B cell (primary cell): ENCODE measurements around the gene RFC3. TPM values are rescaled to one million over a fixed set of nuclear protein-coding genes. Genes with fewer than 3 reads are reported as not detected.

Experiments used
- ATAC-seq: fragments of 200-7000 bp; cut with Tn5 transposase; one replicate; pipeline ENCODE4 v1.10.0; 2021; ENCODE audit warnings: low read depth, mild to moderate bottlenecking, moderate number of reproducible peaks, moderate library complexity
- CTCF ChIA-PET: fragments of 350-600 bp; sonication (Branson Sonifier 250); formaldehyde crosslinking; loops from one replicate; lab custom pipeline; 2021; ENCODE audit warnings: antibody characterized with exemption, inconsistent platforms; lab: Charles Lee
- POLR2A ChIA-PET: fragments of 350-600 bp; sonication (Branson Sonifier 250); formaldehyde crosslinking; loops from one replicate; lab custom pipeline; 2021; ENCODE audit warnings: antibody characterized with exemption; lab: Charles Lee
- DNase-seq: peaks from one replicate; pipeline ENCODE4 v3.0.0; 2013
- H2AFZ ChIP-seq: 2 replicates; pipeline ENCODE4 v1.6.1; 2012; ENCODE audit warnings: mild to moderate bottlenecking, low read depth, low read length; ENCODE audit not compliant: insufficient read depth, poor library complexity, severe bottlenecking
- H3K27ac ChIP-seq, 2 donors: 1 replicate in 1 of 2; 2 replicates in 1 of 2; pipeline ENCODE4 v1.5.1; 2012 to 2013; ENCODE audit warnings: low read length in 2 of 2, mild to moderate bottlenecking in 2 of 2, moderate library complexity in 1 of 2
- H3K27me3 ChIP-seq, 4 experiments: fragments of 200-600 bp in 1 of 4; sonication (generic) in 1 of 4; replicated peaks in 1 of 4; 1 replicate in 2 of 4; 2 replicates in 2 of 4; pipeline versions ENCODE4 v1.6.1 to v1.7.0; 2013 to 2016; ENCODE audit warnings: low read length in 3 of 4, mild to moderate bottlenecking in 2 of 4, mixed read lengths in 1 of 4, moderate library complexity in 1 of 4; ENCODE audit not compliant: insufficient read depth in 4 of 4, control insufficient read depth in 3 of 4; ENCODE audit errors: control extremely low read depth in 1 of 4
- H3K36me3 ChIP-seq, 2 experiments: replicated peaks in 1 of 2; 1 replicate in 1 of 2; 2 replicates in 1 of 2; pipeline versions ENCODE4 v1.6.1 to v1.7.1; 2013; ENCODE audit warnings: low read length in 1 of 2; ENCODE audit not compliant: insufficient read depth in 2 of 2, control insufficient read depth in 1 of 2; ENCODE audit errors: control extremely low read depth in 1 of 2, extremely low read depth in 1 of 2
- H3K4me1 ChIP-seq, 2 donors: fragments of 200-600 bp in 1 of 2; sonication (generic) in 1 of 2; 1 replicate in 1 of 2; 2 replicates in 1 of 2; pipeline versions ENCODE4 v1.5.1 to v1.6.1; 2013 to 2017; ENCODE audit warnings: low read length in 2 of 2; ENCODE audit not compliant: control insufficient read depth in 2 of 2, insufficient read depth in 2 of 2
- H3K4me2 ChIP-seq: replicated peaks from 2 replicates; pipeline ENCODE3; 2012; ENCODE audit warnings: mild to moderate bottlenecking, low read depth, low read length; ENCODE audit not compliant: poor library complexity, severe bottlenecking
- H3K4me3 ChIP-seq, 5 experiments: fragments of 200-600 bp in 1 of 5; sonication (generic) in 1 of 5; 1 replicate in 3 of 5; 2 replicates in 2 of 5; pipeline versions ENCODE4 v1.5.1 to v1.7.0; 2011 to 2016; ENCODE audit warnings: low read length in 4 of 5, mild to moderate bottlenecking in 4 of 5, low read depth in 2 of 5, control low read depth in 1 of 5, moderate library complexity in 1 of 5; ENCODE audit not compliant: insufficient read depth in 1 of 5; ENCODE audit errors: control extremely low read depth in 1 of 5, extremely low read depth in 1 of 5
- H3K79me2 ChIP-seq: fragments of 200-600 bp; sonication (generic); one replicate; pipeline ENCODE4 v1.6.0; 2016; ENCODE audit warnings: low read length; ENCODE audit not compliant: control insufficient read depth, insufficient read depth
- H3K9ac ChIP-seq: fragments of 200-600 bp; sonication (generic); 2 replicates; pipeline ENCODE4 v1.6.1; 2017; ENCODE audit warnings: mild to moderate bottlenecking, low read length, moderate library complexity
- H3K9me3 ChIP-seq, 3 donors: one replicate each; pipeline versions ENCODE4 v1.6.1 to v1.7.1; 2013; ENCODE audit warnings: low read length in 2 of 3; ENCODE audit not compliant: control insufficient read depth in 2 of 3, insufficient read depth in 1 of 3; ENCODE audit errors: control extremely low read depth in 1 of 3
- H4K20me1 ChIP-seq: 2 replicates; pipeline ENCODE4 v1.6.0; 2012; ENCODE audit warnings: mild to moderate bottlenecking, low read length; ENCODE audit not compliant: insufficient read depth, control insufficient read depth, poor library complexity, severe bottlenecking
- H3K27ac Mint-ChIP-seq: one replicate; pipeline ENCODE4 v1.8.0; 2021; ENCODE audit warnings: mixed read lengths
- H3K27me3 Mint-ChIP-seq: one replicate; pipeline ENCODE4 v1.8.0; 2021; ENCODE audit warnings: mixed read lengths
- H3K4me1 Mint-ChIP-seq: one replicate; pipeline ENCODE4 v1.8.0; 2021; ENCODE audit warnings: mixed read lengths
- H3K4me3 Mint-ChIP-seq: one replicate; pipeline ENCODE4 v1.8.0; 2021; ENCODE audit warnings: mixed read lengths
- H3K9me3 Mint-ChIP-seq: one replicate; pipeline ENCODE4 v1.8.0; 2022; ENCODE audit warnings: mixed read lengths; ENCODE audit not compliant: insufficient read depth
- CTCF ChIP-seq: fragments of 200-600 bp; IDR thresholded peaks from one replicate; pipeline ENCODE4 v1.8.0; 2022; ENCODE audit warnings: antibody characterized with exemption, mild to moderate bottlenecking
- EZH2 ChIP-seq: IDR thresholded peaks from 2 replicates; pipeline ENCODE4 v1.6.1; 2012; ENCODE audit warnings: borderline replicate concordance, low read depth, mild to moderate bottlenecking, moderate library complexity, low read length; ENCODE audit not compliant: insufficient read depth, poor library complexity, severe bottlenecking
- WGBS: methylation state at CpG from one replicate; pipeline ENCODE4 v1.1.5; 2013; ENCODE audit warnings: missing lambda C conversion rate; ENCODE audit not compliant: insufficient coverage; 5-methylcytosine and 5-hydroxymethylcytosine counted together
- intact Hi-C: fragments of 100-400 bp; cut with micrococcal nuclease; formaldehyde crosslinking; loops from one replicate; pipeline ENCODE4 v1.10.0; 2022
- polyA plus RNA-seq: library from polyadenylated mRNA; depleted of rRNA; stranded (reverse); fragments of >200 nt; gene quantifications from 2 replicates; pipeline ENCODE4 v1.2.3, GENCODE V29; 2012
- total RNA-seq, 2 donors: library from RNA; stranded (reverse); fragments of 120-200 nt in 1 of 2; gene quantifications; 1 replicate in 1 of 2; 2 replicates in 1 of 2; pipeline versions ENCODE4 v1.2.3 to v1.2.4, GENCODE V29; 2013 to 2022

RFC3 gene
- total and polyA plus RNA-seq, 2 donors (not counting 1 experiment from before 2014, with no cell fraction given) = 3.2 to 9.4 TPM

GRCh38 chr13:33827139-33827538 is 9.2 kb downstream of the RFC3 start:
- Mint-ChIP-seq H3K27ac (no peak overlapping the region), H3K27me3 (no peaks in the 10 kb centered on the region), H3K9me3 (no peaks in the 10 kb centered on the region), H3K4me1 (no peaks in the 10 kb centered on the region), H3K4me3 (no peak overlapping the region)
- Histone ChIP-seq H3K4me1 (no peaks in the 10 kb centered on the region), H3K4me3 (no peak overlapping the region), H3K9me3 (no peaks in the 10 kb centered on the region), H2AFZ (no peak overlapping the region), H4K20me1 (no peaks in the 10 kb centered on the region), H3K27ac (no peak overlapping the region), H3K4me2 (no peak overlapping the region), H3K79me2 (peaks cover 3% of the 10 kb centered on the region), H3K9ac (no peak overlapping the region), H3K27me3 (no peaks in the 10 kb centered on the region), H3K36me3 (peaks cover 1 to 23% of the 10 kb centered on the region in 2 experiments)
- TF ChIP-seq EZH2 (no peak), CTCF (no peak)
- intact Hi-C loops = no loop called here
- CTCF ChIA-PET = no interaction called here
- POLR2A ChIA-PET = no interaction called here
- ATAC-seq = no peak
- WGBS = 100% methylated on average over 1 of the region's 2 CpGs
- no peak for DNase-seq

- H3K4me2 ChIP-seq = no peak overlapping the region
- H3K4me1 Mint-ChIP-seq = no peaks in the 10 kb centered on the region
- no peak overlapping the region for H3K4me3 Mint-ChIP-seq
- no peaks in the 10 kb centered on the region for H3K9me3 ChIP-seq
- no peak for TF ChIP-seq EZH2
- TF ChIP-seq CTCF = no peak
- no peaks in the 10 kb centered on the region for H3K9me3 Mint-ChIP-seq
- H3K4me1 ChIP-seq = no peaks in the 10 kb centered on the region
- DNase-seq = no peak
- ATAC-seq = no peak
- ChIA-PET CTCF (no interaction called here), POLR2A (no interaction called here)
- 100% methylated on average over 5 of the region's 7 CpGs for WGBS
- peaks cover 3% of the 10 kb centered on the region for H3K79me2 ChIP-seq
- H3K27me3 ChIP-seq = no peaks in the 10 kb centered on the region
- H3K27ac ChIP-seq = no peak overlapping the region
- H3K36me3 ChIP-seq = peaks cover 1 to 30% of the 10 kb centered on the region in 2 experiments
- H3K4me3 ChIP-seq = no peak overlapping the region
- no peak overlapping the region for H3K9ac ChIP-seq
- H3K27ac Mint-ChIP-seq = no peak overlapping the region
- H3K27me3 Mint-ChIP-seq = no peaks in the 10 kb centered on the region
- no peaks in the 10 kb centered on the region for H4K20me1 ChIP-seq
- intact Hi-C loops = no loop called here
- H2AFZ ChIP-seq = no peak overlapping the region
These were observed 10.6 kb downstream of the RFC3 start for GRCh38 chr13:33828431-33829129.
